Cardiac muscle cell (in vitro differentiated cells and primary cell): ENCODE data around the gene HSF5. TPM values are rescaled to one million over a fixed set of nuclear protein-coding genes. Genes with fewer than 3 reads are reported as not detected.

ENCODE experiments used
- DNase-seq, 2 donors: peaks; one replicate each; pipeline versions ENCODE4 v3.0.0 to v3.0.0-alpha.2; 2010 to 2017; ENCODE audit warnings: low read depth in 1 of 2, low spot score in 1 of 2
- H3K27ac ChIP-seq: fragments of 200-600 bp; sonication (generic); 2 replicates; pipeline ENCODE4 v1.5.1; 2016
- H3K27me3 ChIP-seq: fragments of 200-600 bp; sonication (generic); 2 replicates; pipeline ENCODE4 v1.6.0; 2016; ENCODE audit warnings: control low read depth
- H3K36me3 ChIP-seq: fragments of 200-600 bp; sonication (generic); 2 replicates; pipeline ENCODE4 v1.5.1; 2016; ENCODE audit warnings: control low read depth
- H3K4me1 ChIP-seq: fragments of 200-600 bp; sonication (generic); 2 replicates; pipeline ENCODE4 v1.8.1; 2017; ENCODE audit warnings: low read depth, mild to moderate bottlenecking, mixed run types
- H3K4me3 ChIP-seq: fragments of 200-600 bp; sonication (generic); 2 replicates; pipeline ENCODE4 v1.5.1; 2016; ENCODE audit warnings: mild to moderate bottlenecking
- H3K9me3 ChIP-seq: fragments of 200-600 bp; sonication (generic); 2 replicates; pipeline ENCODE4 v1.5.1; 2017; ENCODE audit warnings: low read depth, mild to moderate bottlenecking, control low read depth
- CTCF ChIP-seq: IDR thresholded peaks from 2 replicates; pipeline ENCODE4 v1.5.1; 2012; ENCODE audit warnings: low read depth, mild to moderate bottlenecking, low read length
- polyA plus RNA-seq: library from polyadenylated mRNA; unstranded; fragments of >200 nt; fragmentation: Nextera tagmentation; extraction: Ambion mirVana; gene quantifications from 2 replicates; pipeline ENCODE4 v1.2.1, GENCODE V29; 2016
- total RNA-seq: library from RNA; depleted of rRNA; stranded (reverse); fragments of >200 nt; gene quantifications from 2 replicates; pipeline ENCODE4 v1.2.3, GENCODE V29; 2016

HSF5 gene
- total and polyA plus RNA-seq, 2 experiments from 2014 or later = 0.03 TPM; not detected in 1

DNA sequence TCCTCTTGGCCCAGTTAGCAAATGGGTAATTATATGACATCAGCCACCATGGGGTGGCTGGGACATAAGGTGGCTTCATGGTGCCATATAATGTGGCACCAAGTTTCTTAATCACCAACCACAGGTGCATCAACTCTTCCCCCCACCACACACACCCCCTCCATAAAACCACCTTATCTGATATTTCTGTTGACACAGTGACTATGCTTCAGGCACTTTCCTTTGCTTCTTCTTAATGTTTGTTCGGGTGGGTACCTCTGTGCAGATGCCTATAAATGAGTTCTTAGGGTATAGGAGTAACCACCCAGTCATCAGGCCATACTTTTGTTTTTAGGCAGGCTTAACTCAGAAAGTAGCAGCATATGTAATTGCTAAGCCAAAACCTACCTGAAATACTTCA, 100.4 kb downstream of the HSF5 start:
- H3K4me3 ChIP-seq = no peak overlapping the region
- no peak overlapping the region for H3K27ac ChIP-seq
- no peaks in the 10 kb centered on the region for H3K36me3 ChIP-seq
- no peak for DNase-seq
- no peaks in the 10 kb centered on the region for H3K9me3 ChIP-seq
- TF ChIP-seq CTCF = no peak
- H3K27me3 ChIP-seq = no peaks in the 10 kb centered on the region
- peaks cover 43% of the 10 kb centered on the region for H3K4me1 ChIP-seq

DNA sequence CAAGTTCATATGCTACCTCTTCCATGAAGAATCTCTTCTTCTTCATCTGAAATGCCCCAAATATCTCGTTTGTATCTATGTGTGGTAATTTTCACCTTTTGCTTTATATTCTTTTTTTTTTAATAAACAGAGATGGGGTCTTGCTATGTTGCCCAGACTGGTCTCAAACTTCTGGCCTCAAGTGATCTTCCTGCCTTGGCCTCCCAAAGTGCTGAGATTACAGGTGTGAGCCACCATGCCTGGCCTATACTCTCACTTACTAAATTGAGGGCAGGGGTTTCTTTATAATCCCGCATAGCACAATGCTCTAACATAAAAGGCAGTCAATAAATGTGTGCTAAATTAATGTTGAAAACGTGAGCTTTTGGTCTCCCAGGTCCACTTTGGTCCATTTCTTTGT, 101.5 kb downstream of the HSF5 start:
- H3K4me1 ChIP-seq = peaks cover 36% of the 10 kb centered on the region
- no peaks in the 10 kb centered on the region for H3K9me3 ChIP-seq
- no peak for TF ChIP-seq CTCF
- no peaks in the 10 kb centered on the region for H3K36me3 ChIP-seq
- no peak overlapping the region for H3K4me3 ChIP-seq
- no peaks in the 10 kb centered on the region for H3K27me3 ChIP-seq
- H3K27ac ChIP-seq = no peak overlapping the region
- no peak for DNase-seq

GRCh38 chr17:58385359-58385899, 102.8 kb downstream of the HSF5 start:
- Histone ChIP-seq H3K9me3 (no peaks in the 10 kb centered on the region), H3K4me1 (peaks cover 27% of the 10 kb centered on the region), H3K27ac (no peak overlapping the region), H3K27me3 (no peaks in the 10 kb centered on the region), H3K4me3 (no peak overlapping the region), H3K36me3 (no peaks in the 10 kb centered on the region)
- TF ChIP-seq CTCF = no peak
- no peak for DNase-seq

GRCh38 chr17:58384897-58385296, 103.3 kb downstream of the HSF5 start:
- DNase-seq = no peak
- TF ChIP-seq CTCF = no peak
- Histone ChIP-seq H3K27ac (peak overlapping the region; percentile 12), H3K4me3 (no peak overlapping the region), H3K4me1 (peaks cover 23% of the 10 kb centered on the region), H3K27me3 (no peaks in the 10 kb centered on the region), H3K36me3 (no peaks in the 10 kb centered on the region), H3K9me3 (no peaks in the 10 kb centered on the region)

GRCh38 chr17:58383892-58384462, 104.2 kb downstream of the HSF5 start:
- Histone ChIP-seq H3K9me3 (no peaks in the 10 kb centered on the region), H3K4me3 (no peak overlapping the region), H3K36me3 (no peaks in the 10 kb centered on the region), H3K27me3 (no peaks in the 10 kb centered on the region), H3K4me1 (peaks cover 13% of the 10 kb centered on the region), H3K27ac (peak overlapping the region; percentile 12)
- TF ChIP-seq CTCF = no peak
- DNase-seq = no peak

DNA sequence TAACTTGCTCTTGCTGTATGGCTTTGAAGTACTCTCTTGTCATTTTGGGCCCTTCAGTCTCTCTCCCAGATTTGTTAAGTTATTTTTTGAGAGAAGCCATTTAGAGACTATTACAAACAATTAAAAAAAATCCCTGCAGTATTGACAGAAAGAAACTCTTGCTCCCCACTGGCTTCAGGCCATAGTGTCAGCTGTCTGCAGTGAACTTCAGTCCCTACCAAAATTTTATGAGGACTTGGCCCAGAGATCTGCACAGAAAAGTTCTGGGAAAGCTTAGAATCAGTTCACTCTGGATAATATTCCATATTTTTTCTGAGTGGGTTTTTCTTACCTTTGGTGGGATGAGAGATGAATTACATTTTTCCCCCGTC, 105.4 kb downstream of the HSF5 start:
- H3K9me3 ChIP-seq = no peaks in the 10 kb centered on the region

More for the DNA sequence above, 105.4 kb downstream of the HSF5 start:
- no peak for TF ChIP-seq CTCF
- Histone ChIP-seq H3K4me1 (peaks cover 8% of the 10 kb centered on the region), H3K36me3 (no peaks in the 10 kb centered on the region), H3K27ac (no peak overlapping the region), H3K4me3 (no peak overlapping the region), H3K27me3 (no peaks in the 10 kb centered on the region)
- DNase-seq = no peak
